Mesenchymal stem cell (in vitro differentiated cells and primary cell): ENCODE data around the gene PDYN.

Experiments used
- DNase-seq: peaks from one replicate; pipeline ENCODE4 v3.0.0-alpha.2; 2013
- H2AFZ ChIP-seq: one replicate; pipeline ENCODE4 v1.6.1; 2013; ENCODE audit warnings: low read depth, mild to moderate bottlenecking, control low read depth, inconsistent platforms, low read length, moderate library complexity
- H2AK5ac ChIP-seq: 2 replicates; pipeline ENCODE4 v1.6.1; 2013; ENCODE audit warnings: low read length, moderate library complexity, mild to moderate bottlenecking, inconsistent platforms; ENCODE audit not compliant: severe bottlenecking
- H2BK120ac ChIP-seq: one replicate; pipeline ENCODE4 v1.6.1; 2013; ENCODE audit warnings: low read depth, mild to moderate bottlenecking, inconsistent platforms, low read length, moderate library complexity
- H2BK12ac ChIP-seq, 2 experiments: one replicate each; pipeline ENCODE4 v1.6.1; 2013; ENCODE audit warnings: inconsistent platforms in 2 of 2, low read length in 2 of 2, mild to moderate bottlenecking in 2 of 2, moderate library complexity in 2 of 2, control low read depth in 1 of 2
- H2BK15ac ChIP-seq: one replicate; pipeline ENCODE4 v1.6.1; 2013; ENCODE audit warnings: mild to moderate bottlenecking, low read depth, inconsistent platforms; ENCODE audit not compliant: poor library complexity, severe bottlenecking
- H2BK5ac ChIP-seq: 2 replicates; pipeline ENCODE4 v1.6.1; 2013; ENCODE audit warnings: low read depth, mild to moderate bottlenecking, low read length, control low read depth, inconsistent platforms; ENCODE audit not compliant: poor library complexity, severe bottlenecking
- H3K14ac ChIP-seq, 2 experiments: one replicate each; pipeline ENCODE4 v1.6.1; 2013; ENCODE audit warnings: inconsistent platforms in 2 of 2, low read length in 2 of 2, control low read depth in 1 of 2, mild to moderate bottlenecking in 1 of 2, moderate library complexity in 1 of 2
- H3K18ac ChIP-seq, 2 experiments: one replicate each; pipeline ENCODE4 v1.6.1; 2013; ENCODE audit warnings: inconsistent platforms in 2 of 2, low read length in 2 of 2, control low read depth in 1 of 2, low read depth in 1 of 2, mild to moderate bottlenecking in 1 of 2
- H3K23ac ChIP-seq, 2 experiments: one replicate each; pipeline ENCODE4 v1.6.1; 2013; ENCODE audit warnings: inconsistent platforms in 2 of 2, low read length in 2 of 2, mild to moderate bottlenecking in 2 of 2, moderate library complexity in 2 of 2, control low read depth in 1 of 2
- H3K27ac ChIP-seq: 2 replicates; pipeline ENCODE4 v1.5.1; 2013; ENCODE audit warnings: mild to moderate bottlenecking, moderate library complexity, low read length, control low read depth, inconsistent platforms; ENCODE audit not compliant: poor library complexity, severe bottlenecking
- H3K27me3 ChIP-seq, 2 experiments: 2 replicates each; pipeline versions ENCODE4 v1.6.1 to v1.7.0; 2013; ENCODE audit warnings: low read length in 2 of 2, mild to moderate bottlenecking in 2 of 2, moderate library complexity in 2 of 2, control low read depth in 1 of 2, inconsistent platforms in 1 of 2; ENCODE audit not compliant: control insufficient read depth in 1 of 2, insufficient read depth in 1 of 2
- H3K36me3 ChIP-seq, 2 experiments: 2 replicates each; pipeline versions ENCODE4 v1.6.1 to v1.7.0; 2013; ENCODE audit warnings: low read length in 2 of 2, control low read depth in 1 of 2, inconsistent platforms in 1 of 2, low read depth in 1 of 2, mild to moderate bottlenecking in 1 of 2; ENCODE audit not compliant: insufficient read depth in 2 of 2, control insufficient read depth in 1 of 2
- H3K4ac ChIP-seq, 2 experiments: one replicate each; pipeline ENCODE4 v1.6.1; 2013; ENCODE audit warnings: inconsistent platforms in 2 of 2, low read length in 2 of 2, mild to moderate bottlenecking in 2 of 2, moderate library complexity in 2 of 2, control low read depth in 1 of 2, low read depth in 1 of 2
- H3K4me1 ChIP-seq: 2 replicates; pipeline ENCODE4 v1.6.1; 2013; ENCODE audit warnings: low read depth, low read length, control low read depth; ENCODE audit not compliant: control insufficient read depth, insufficient read depth
- H3K4me2 ChIP-seq: 2 replicates; pipeline ENCODE4 v1.6.1; 2013; ENCODE audit warnings: low read length, mild to moderate bottlenecking, inconsistent platforms; ENCODE audit not compliant: poor library complexity, severe bottlenecking
- H3K4me3 ChIP-seq, 2 experiments: 2 replicates each; pipeline versions ENCODE4 v1.5.1 to v1.7.0; 2013; ENCODE audit warnings: low read length in 2 of 2, mild to moderate bottlenecking in 2 of 2, control low read depth in 1 of 2, low read depth in 1 of 2; ENCODE audit not compliant: insufficient read depth in 1 of 2
- H3K79me1 ChIP-seq: replicated peaks from 2 replicates; pipeline ENCODE4 v1.6.1; 2013; ENCODE audit warnings: mild to moderate bottlenecking, control low read depth, low read length, inconsistent platforms; ENCODE audit not compliant: poor library complexity, severe bottlenecking
- H3K9ac ChIP-seq: 2 replicates; pipeline ENCODE4 v1.7.0; 2013; ENCODE audit warnings: mild to moderate bottlenecking, low read length, moderate library complexity
- H3K9me3 ChIP-seq: 2 replicates; pipeline ENCODE4 v1.7.0; 2013; ENCODE audit warnings: mild to moderate bottlenecking, low read length; ENCODE audit not compliant: control insufficient read depth
- H4K8ac ChIP-seq: one replicate; pipeline ENCODE4 v1.6.1; 2013; ENCODE audit warnings: inconsistent platforms, mild to moderate bottlenecking, low read length, moderate library complexity
- H4K91ac ChIP-seq: one replicate; pipeline ENCODE4 v1.6.1; 2013; ENCODE audit warnings: mild to moderate bottlenecking, low read length, inconsistent platforms
- WGBS: methylation state at CpG from one replicate; pipeline ENCODE4 v1.1.7; 2013; ENCODE audit warnings: mixed read lengths; 5-methylcytosine and 5-hydroxymethylcytosine counted together

The PDYN gene

GRCh38 chr20:2001119-2001518 lies 7.3 kb upstream of the PDYN start:
- WGBS = 49% methylated on average over 3 of the region's 3 CpGs

GRCh38 chr20:2000285-2000684 lies 6.4 kb upstream of the PDYN start:
- H3K9ac ChIP-seq = no peak overlapping the region
- no peaks in the 10 kb centered on the region for H3K36me3 ChIP-seq
- H2AFZ ChIP-seq = no peak overlapping the region
- no peak overlapping the region for H4K8ac ChIP-seq
- no peak overlapping the region for H3K27ac ChIP-seq
- no peak overlapping the region for H2BK120ac ChIP-seq
- no peak overlapping the region for H3K4me2 ChIP-seq
- no peaks in the 10 kb centered on the region for H3K4me1 ChIP-seq
- DNase-seq = no peak
- peaks cover 37 to 94% of the 10 kb centered on the region in 2 experiments for H3K27me3 ChIP-seq
- H2BK15ac ChIP-seq = no peak overlapping the region
- no peaks in the 10 kb centered on the region for H3K9me3 ChIP-seq
- no peak overlapping the region for H4K91ac ChIP-seq
- 74% methylated on average over 5 of the region's 6 CpGs for WGBS
- no peak overlapping the region for H2BK12ac ChIP-seq
- H3K23ac ChIP-seq = no peak overlapping the region
- no peak overlapping the region for H2BK5ac ChIP-seq
- H3K4ac ChIP-seq = no peak overlapping the region
- no peak overlapping the region for H2AK5ac ChIP-seq
- H3K14ac ChIP-seq = no peak overlapping the region
- H3K18ac ChIP-seq = no peak overlapping the region
- no peak overlapping the region for H3K4me3 ChIP-seq
- no peaks in the 10 kb centered on the region for H3K79me1 ChIP-seq

More at GRCh38 chr20:2001119-2001518, 7.3 kb upstream of the PDYN start:
- Histone ChIP-seq H3K36me3 (no peaks in the 10 kb centered on the region), H2AFZ (no peak overlapping the region), H3K18ac (no peak overlapping the region), H4K8ac (no peak overlapping the region), H3K27ac (no peak overlapping the region), H3K23ac (no peak overlapping the region), H3K4me2 (no peak overlapping the region), H3K14ac (no peak overlapping the region), H3K79me1 (no peaks in the 10 kb centered on the region), H4K91ac (no peak overlapping the region), H3K27me3 (peaks cover 28 to 87% of the 10 kb centered on the region in 2 experiments), H3K4me1 (no peaks in the 10 kb centered on the region), H2BK15ac (no peak overlapping the region), H2BK120ac (no peak overlapping the region), H2BK5ac (no peak overlapping the region), H3K9me3 (no peaks in the 10 kb centered on the region), H2AK5ac (no peak overlapping the region), H3K9ac (no peak overlapping the region), H2BK12ac (no peak overlapping the region), H3K4ac (no peak overlapping the region), H3K4me3 (no peak overlapping the region)
- DNase-seq = no peak

GRCh38 chr20:1998715-1999114 lies 4.9 kb upstream of the PDYN start:
- Histone ChIP-seq H3K27me3 (peaks cover 47 to 94% of the 10 kb centered on the region in 2 experiments), H2BK15ac (no peak overlapping the region), H3K36me3 (no peaks in the 10 kb centered on the region), H3K4me3 (no peak overlapping the region), H3K9me3 (no peaks in the 10 kb centered on the region), H3K23ac (no peak overlapping the region), H2BK120ac (no peak overlapping the region), H2BK12ac (no peak overlapping the region), H3K14ac (no peak overlapping the region), H3K4me2 (no peak overlapping the region), H3K18ac (no peak overlapping the region), H3K9ac (no peak overlapping the region), H4K8ac (no peak overlapping the region), H3K4ac (no peak overlapping the region), H2AFZ (no peak overlapping the region), H4K91ac (no peak overlapping the region), H3K4me1 (no peaks in the 10 kb centered on the region), H3K27ac (no peak overlapping the region), H2AK5ac (no peak overlapping the region), H2BK5ac (no peak overlapping the region), H3K79me1 (no peaks in the 10 kb centered on the region)
- DNase-seq = no peak
- 46% methylated on average over 3 of the region's 3 CpGs for WGBS

GRCh38 chr20:1998193-1998520 lies 4.3 kb upstream of the PDYN start:
- no peak overlapping the region for H3K14ac ChIP-seq
- no peak overlapping the region for H3K4me2 ChIP-seq
- H2AK5ac ChIP-seq = no peak overlapping the region
- no peak overlapping the region for H2BK120ac ChIP-seq
- no peak overlapping the region for H2BK12ac ChIP-seq
- H2BK5ac ChIP-seq = no peak overlapping the region
- WGBS = 85% methylated on average over 4 of the region's 4 CpGs
- H4K91ac ChIP-seq = no peak overlapping the region
- H4K8ac ChIP-seq = no peak overlapping the region
- H3K23ac ChIP-seq = no peak overlapping the region
- DNase-seq = no peak
- no peak overlapping the region for H2AFZ ChIP-seq
- no peak overlapping the region for H3K27ac ChIP-seq
- no peak overlapping the region for H3K4ac ChIP-seq
- no peak overlapping the region for H2BK15ac ChIP-seq
- H3K79me1 ChIP-seq = no peaks in the 10 kb centered on the region
- no peak overlapping the region for H3K4me3 ChIP-seq
- no peak overlapping the region for H3K9ac ChIP-seq
- no peaks in the 10 kb centered on the region for H3K9me3 ChIP-seq
- H3K27me3 ChIP-seq = peaks cover 51 to 94% of the 10 kb centered on the region in 2 experiments
- no peaks in the 10 kb centered on the region for H3K36me3 ChIP-seq
- no peak overlapping the region for H3K18ac ChIP-seq
- H3K4me1 ChIP-seq = no peaks in the 10 kb centered on the region
